MCF 10A (cell line): ENCODE data around the gene GPR84. TPM values are rescaled to one million over a fixed set of nuclear protein-coding genes. Genes with fewer than 3 reads are reported as not detected.

Source experiments
- BruUV-seq: library from RNA; stranded (reverse); fragments of 400-500 nt; replicated peaks from 2 replicates; lab custom pipeline; 2021; lab: Mats Ljungman, UMichigan
- CTCF ChIA-PET: fragments of 300-600 bp; sonication (Branson Sonifier 250); formaldehyde crosslinking; extraction: SDS; loops from one replicate; lab custom pipeline; 2021; ENCODE audit warnings: antibody characterized with exemption, inconsistent platforms; lab: Yijun Ruan, JAX
- POLR2A ChIA-PET: fragments of 300-600, 350-650 bp; sonication (Branson Sonifier 250); formaldehyde crosslinking; extraction: SDS; loops from one replicate; lab custom pipeline; 2020; ENCODE audit warnings: antibody characterized with exemption, inconsistent platforms; lab: Yijun Ruan, JAX
- DNase-seq: peaks from one replicate; pipeline ENCODE4 v3.0.0-alpha.2; 2018; ENCODE audit not compliant: unreplicated experiment
- H3K27ac Mint-ChIP-seq: one replicate; pipeline ENCODE4 v1.8.0; 2022; ENCODE audit warnings: mild to moderate bottlenecking, low read depth, mixed read lengths; ENCODE audit not compliant: unreplicated experiment
- H3K27me3 Mint-ChIP-seq: one replicate; pipeline ENCODE4 v1.8.0; 2022; ENCODE audit warnings: mixed read lengths; ENCODE audit not compliant: insufficient read depth, unreplicated experiment
- H3K36me3 Mint-ChIP-seq: one replicate; pipeline ENCODE4 v1.8.0; 2022; ENCODE audit warnings: mild to moderate bottlenecking, moderate library complexity, mixed read lengths; ENCODE audit not compliant: insufficient read depth, unreplicated experiment
- H3K4me1 Mint-ChIP-seq: one replicate; pipeline ENCODE4 v1.8.0; 2022; ENCODE audit warnings: mixed read lengths; ENCODE audit not compliant: insufficient read depth, unreplicated experiment
- H3K4me3 Mint-ChIP-seq: one replicate; pipeline ENCODE4 v1.8.0; 2022; ENCODE audit warnings: mild to moderate bottlenecking, moderate library complexity, mixed read lengths; ENCODE audit not compliant: unreplicated experiment
- H3K9me3 Mint-ChIP-seq: one replicate; pipeline ENCODE4 v1.8.0; 2022; ENCODE audit warnings: mixed read lengths; ENCODE audit not compliant: unreplicated experiment
- intact Hi-C: fragments of 100-400 bp; cut with micrococcal nuclease; formaldehyde crosslinking; loops from 2 replicates; pipeline ENCODE4 v1.14.1; 2022
- total RNA-seq: library from RNA; stranded (reverse); gene quantifications from 2 replicates; pipeline ENCODE4 v1.2.3, GENCODE V29; 2022
- TF ChIP-seq, protein P1 (sequence below): fragments of 200-600 bp; IDR thresholded peaks from one replicate; pipeline ENCODE4 v1.8.0; 2022; ENCODE audit warnings: antibody characterized with exemption, mild to moderate bottlenecking; ENCODE audit not compliant: unreplicated experiment

GPR84 gene
- total RNA-seq, 1 experiment from 2014 or later, result not detected

DNA sequence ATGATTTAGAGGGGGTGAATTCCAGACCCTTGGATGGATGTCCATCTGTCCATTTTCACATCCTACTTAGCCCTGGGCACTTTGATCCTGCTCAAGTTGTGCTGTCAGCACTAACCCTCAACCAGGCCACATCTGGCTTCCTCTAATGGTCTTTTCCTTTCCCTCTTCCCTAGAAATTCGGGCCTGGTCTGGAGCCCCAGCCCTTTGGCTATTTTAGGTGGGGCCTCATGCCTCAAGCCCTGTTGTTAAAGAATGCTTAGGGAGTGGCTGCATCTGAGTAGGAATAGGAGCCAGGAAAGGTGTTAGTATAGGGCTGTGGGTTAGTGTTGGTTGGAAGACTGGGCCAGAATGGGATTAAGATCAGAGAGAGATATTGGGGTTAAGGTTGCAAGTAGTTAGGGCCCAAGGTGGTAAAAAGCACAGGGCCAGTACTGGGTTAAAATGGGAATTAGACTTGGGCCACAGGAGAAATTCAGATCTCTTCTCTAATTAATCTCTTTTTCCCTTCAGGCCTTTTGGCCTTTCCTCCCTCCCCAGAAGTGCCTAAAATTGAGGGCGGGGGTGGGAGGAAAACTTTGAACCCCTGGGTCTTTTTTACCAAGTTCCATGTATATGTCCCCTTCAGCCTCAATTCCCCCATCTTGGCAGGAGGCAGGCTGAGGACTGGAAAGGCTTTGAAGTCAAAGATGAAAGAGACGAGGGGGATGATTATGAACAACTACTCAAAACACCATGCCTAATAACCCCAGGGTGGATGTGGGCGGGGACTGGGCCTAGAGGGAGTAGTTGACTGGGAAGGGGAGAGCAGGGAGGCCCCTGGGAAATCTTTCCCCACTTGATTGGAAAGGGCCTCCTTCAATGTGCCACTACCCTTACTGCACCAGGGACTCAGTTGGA, 24.2 kb upstream of the GPR84 start:
- POLR2A ChIA-PET, result interaction anchor here (0.6 to 1.6 kb wide), 5 partner anchors 9 to 108 kb away, joined by 3 to 5 read pairs (median 3); partner anchors contain the start of genes CBX5 and HNRNPA1
- BruUV-seq, result no TSS peak

DNA sequence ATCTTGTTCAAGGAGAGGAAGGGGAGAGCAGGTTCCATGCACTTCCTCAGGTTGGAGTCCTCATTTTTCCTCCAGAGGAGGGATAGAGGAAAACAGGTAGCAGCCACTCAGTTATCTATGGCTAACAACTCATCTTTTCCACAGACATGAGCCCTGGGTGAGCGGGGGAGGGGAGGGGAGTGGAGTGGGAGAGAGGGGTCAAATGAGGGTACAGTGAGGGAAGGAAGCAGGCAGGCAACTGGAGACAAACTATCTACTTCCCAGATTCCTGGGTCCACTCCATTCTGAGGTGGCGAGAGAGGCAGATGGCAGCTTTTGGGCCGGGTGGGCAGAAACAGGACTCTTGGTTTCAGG, 22.8 kb upstream of the GPR84 start:
- Mint-ChIP-seq H3K4me1 (peaks cover 31% of the 10 kb centered on the region), H3K27me3 (no peaks in the 10 kb centered on the region), H3K36me3 (no peaks in the 10 kb centered on the region), H3K27ac (no peak overlapping the region), H3K4me3 (no peak overlapping the region), H3K9me3 (no peaks in the 10 kb centered on the region)
- no peak for DNase-seq
- BruUV-seq, result no TSS peak
- intact Hi-C loops, result no loop called here
- CTCF ChIA-PET, result interaction anchor here (0.6 to 3.0 kb wide), 6 partner anchors 8 to 167 kb away, joined by 3 to 28 read pairs (median 10); no protein-coding TSS in a partner anchor
- POLR2A ChIA-PET, result interaction anchor here (1.6 kb wide), 1 partner anchor 53 kb away, joined by 4 read pairs; no protein-coding TSS in a partner anchor
- TF ChIP-seq, protein P1, sequence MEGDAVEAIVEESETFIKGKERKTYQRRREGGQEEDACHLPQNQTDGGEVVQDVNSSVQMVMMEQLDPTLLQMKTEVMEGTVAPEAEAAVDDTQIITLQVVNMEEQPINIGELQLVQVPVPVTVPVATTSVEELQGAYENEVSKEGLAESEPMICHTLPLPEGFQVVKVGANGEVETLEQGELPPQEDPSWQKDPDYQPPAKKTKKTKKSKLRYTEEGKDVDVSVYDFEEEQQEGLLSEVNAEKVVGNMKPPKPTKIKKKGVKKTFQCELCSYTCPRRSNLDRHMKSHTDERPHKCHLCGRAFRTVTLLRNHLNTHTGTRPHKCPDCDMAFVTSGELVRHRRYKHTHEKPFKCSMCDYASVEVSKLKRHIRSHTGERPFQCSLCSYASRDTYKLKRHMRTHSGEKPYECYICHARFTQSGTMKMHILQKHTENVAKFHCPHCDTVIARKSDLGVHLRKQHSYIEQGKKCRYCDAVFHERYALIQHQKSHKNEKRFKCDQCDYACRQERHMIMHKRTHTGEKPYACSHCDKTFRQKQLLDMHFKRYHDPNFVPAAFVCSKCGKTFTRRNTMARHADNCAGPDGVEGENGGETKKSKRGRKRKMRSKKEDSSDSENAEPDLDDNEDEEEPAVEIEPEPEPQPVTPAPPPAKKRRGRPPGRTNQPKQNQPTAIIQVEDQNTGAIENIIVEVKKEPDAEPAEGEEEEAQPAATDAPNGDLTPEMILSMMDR, result no peak

More for the DNA sequence above, 24.2 kb upstream of the GPR84 start:
- no peak overlapping the region for H3K4me3 Mint-ChIP-seq
- no peaks in the 10 kb centered on the region for H3K9me3 Mint-ChIP-seq
- DNase-seq, result no peak
- TF ChIP-seq, protein P1, result no peak
- H3K36me3 Mint-ChIP-seq, result no peaks in the 10 kb centered on the region
- CTCF ChIA-PET, result interaction anchor here (0.6 to 3.0 kb wide), 9 partner anchors 7 to 104 kb away, joined by 3 to 28 read pairs (median 9); no protein-coding TSS in a partner anchor
- peaks cover 32% of the 10 kb centered on the region for H3K4me1 Mint-ChIP-seq
- intact Hi-C loops, result no loop called here
- H3K27me3 Mint-ChIP-seq, result no peaks in the 10 kb centered on the region
- H3K27ac Mint-ChIP-seq, result peak overlapping the region; percentile 83

DNA sequence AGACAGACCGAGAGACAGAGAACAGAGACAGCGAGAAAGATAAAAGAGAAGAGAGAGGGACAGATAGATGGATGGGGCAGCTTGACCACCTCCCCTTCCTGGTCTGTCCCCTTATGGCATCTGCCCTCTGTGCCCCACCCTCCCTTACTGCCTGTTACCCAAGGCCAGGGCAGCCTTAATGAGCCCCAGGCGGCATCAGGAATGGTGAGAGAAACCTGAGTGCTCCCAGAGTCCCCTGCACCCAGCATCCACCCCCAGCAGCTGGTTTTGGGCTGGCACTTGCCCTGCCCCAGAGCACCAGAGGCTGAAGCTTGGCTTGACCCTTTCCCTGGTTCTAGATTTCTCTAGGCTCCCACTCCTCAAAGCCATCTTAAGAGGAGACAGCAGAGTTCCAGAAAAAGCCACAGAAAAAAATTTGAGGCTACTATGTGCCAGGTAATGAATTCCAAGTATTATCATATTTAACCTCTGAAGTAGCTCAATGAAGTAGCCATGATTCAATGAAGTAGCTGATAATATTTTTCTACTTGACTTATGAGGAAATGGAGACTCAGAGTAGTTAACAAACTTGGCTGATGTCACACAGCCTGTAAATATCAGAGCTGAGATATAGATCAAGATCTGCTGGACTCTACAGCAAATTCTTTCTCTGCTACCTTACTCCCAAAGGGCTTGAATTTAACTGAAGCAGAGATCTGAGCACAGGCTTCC, 22.3 kb upstream of the GPR84 start:
- DNase-seq, result no peak
- H3K27ac Mint-ChIP-seq, result no peak overlapping the region

More for the DNA sequence above, 22.3 kb upstream of the GPR84 start:
- CTCF ChIA-PET, result interaction anchor here (0.6 to 3.0 kb wide), 9 partner anchors 7 to 1331 kb away, joined by 3 to 28 read pairs (median 4); no protein-coding TSS in a partner anchor
- Mint-ChIP-seq H3K4me3 (no peak overlapping the region), H3K4me1 (peaks cover 35% of the 10 kb centered on the region), H3K36me3 (no peaks in the 10 kb centered on the region), H3K9me3 (no peaks in the 10 kb centered on the region), H3K27me3 (no peaks in the 10 kb centered on the region)
- TF ChIP-seq, protein P1, result no peak
- POLR2A ChIA-PET, result interaction anchor here (0.6 to 1.6 kb wide), 2 partner anchors 54 to 355 kb away, joined by 3 to 4 read pairs; no protein-coding TSS in a partner anchor
- BruUV-seq, result no TSS peak
- intact Hi-C loops, result no loop called here
